Suppressor macrophage treated with lipopolysaccharide for 4 hours (primary cell): ENCODE measurements around the gene LY86.
"Not testable (repeated sequence)": the region's sequence is repeated elsewhere in the genome, so short reads cannot be mapped to it uniquely, and the experiment has no call there.

ENCODE experiments used
- DNase-seq: peaks from one replicate; pipeline ENCODE4 v3.0.0-alpha.2; 2020

LY86 gene

GRCh38 chr6:6655805-6656251 lies 67.3 kb downstream of the LY86 start:
- no peak for DNase-seq

GRCh38 chr6:6656287-6656686 lies 67.8 kb downstream of the LY86 start:
- DNase-seq, result no peak

- no peak for DNase-seq
Measured at GRCh38 chr6:6657085-6657819, 68.7 kb downstream of the LY86 start.

- DNase-seq, result no peak
Measured at GRCh38 chr6:6657820-6658217, 69.3 kb downstream of the LY86 start.

- DNase-seq, result peak; percentile 88
Measured at GRCh38 chr6:6659600-6660327, 71.2 kb downstream of the LY86 start.

- no peak for DNase-seq
Measured at GRCh38 chr6:6660339-6661045, 72.0 kb downstream of the LY86 start.

- no peak for DNase-seq
Measured at GRCh38 chr6:6661191-6661590, 72.7 kb downstream of the LY86 start.

GRCh38 chr6:6661684-6662083 lies 73.2 kb downstream of the LY86 start:
- peak; percentile 94 for DNase-seq

GRCh38 chr6:6663421-6664135 lies 75.1 kb downstream of the LY86 start:
- no peak for DNase-seq

GRCh38 chr6:6665555-6666243 lies 77.2 kb downstream of the LY86 start:
- DNase-seq, result no peak

- not testable (repeated sequence) for DNase-seq
Measured at GRCh38 chr6:6670150-6670549, 81.6 kb downstream of the LY86 start.

- DNase-seq, result no peak
Measured at GRCh38 chr6:6674872-6675271, 86.4 kb downstream of the LY86 start.

GRCh38 chr6:6676910-6677441 lies 88.5 kb downstream of the LY86 start:
- peak; percentile 89 for DNase-seq

- peak; percentile 55 for DNase-seq
Measured at GRCh38 chr6:6678185-6678671, 89.7 kb downstream of the LY86 start.

- DNase-seq, result no peak
Measured at GRCh38 chr6:6678811-6679210, 90.3 kb downstream of the LY86 start.

- no peak for DNase-seq
Measured at GRCh38 chr6:6679633-6680032, 91.1 kb downstream of the LY86 start.

- DNase-seq, result no peak
Measured at GRCh38 chr6:6680526-6680925, 92.0 kb downstream of the LY86 start.

- no peak for DNase-seq
Measured at GRCh38 chr6:6681075-6681849, 92.7 kb downstream of the LY86 start.

- DNase-seq, result no peak
Measured at GRCh38 chr6:6682225-6682624, 93.7 kb downstream of the LY86 start.

- no peak for DNase-seq
Measured at GRCh38 chr6:6683969-6684833, 95.7 kb downstream of the LY86 start.
